Lung (tissue), 12 donors: ENCODE results near the gene COX11. TPM values are rescaled to one million over a fixed set of nuclear protein-coding genes. Genes with fewer than 3 reads are reported as not detected.

Experiments used
- ATAC-seq: fragments of 200-7000 bp; cut with Tn5 transposase; one replicate; pipeline ENCODE4 v1.9.1; 2020; ENCODE audit warnings: moderate number of reproducible peaks; ENCODE audit not compliant: insufficient read depth, low FRiP score
- DNase-seq, 3 donors: peaks; one replicate each; pipeline ENCODE4 v3.0.0-alpha.2; 2013 to 2017
- H3K27ac ChIP-seq, 2 donors: one replicate each; pipeline ENCODE4 v1.5.1; 2013; ENCODE audit warnings: mild to moderate bottlenecking in 2 of 2, moderate library complexity in 2 of 2, control low read depth in 1 of 2, inconsistent platforms in 1 of 2, low read depth in 1 of 2, low read length in 1 of 2
- H3K27me3 ChIP-seq, 3 donors: one replicate each; pipeline ENCODE4 v1.5.1; 2013; ENCODE audit warnings: low read length in 2 of 3; ENCODE audit not compliant: control insufficient read depth in 3 of 3, insufficient read depth in 3 of 3
- H3K36me3 ChIP-seq, 4 donors: one replicate each; pipeline ENCODE4 v1.5.1; 2013; ENCODE audit warnings: low read length in 4 of 4, mild to moderate bottlenecking in 1 of 4, moderate library complexity in 1 of 4; ENCODE audit not compliant: control insufficient read depth in 4 of 4, insufficient read depth in 4 of 4
- H3K4me1 ChIP-seq, 5 donors: one replicate each; pipeline ENCODE4 v1.5.1; 2013; ENCODE audit warnings: low read length in 5 of 5, mild to moderate bottlenecking in 2 of 5, moderate library complexity in 1 of 5; ENCODE audit not compliant: control insufficient read depth in 5 of 5, insufficient read depth in 5 of 5
- H3K4me3 ChIP-seq: one replicate; pipeline ENCODE4 v1.5.1; 2013; ENCODE audit warnings: mild to moderate bottlenecking, control low read depth, moderate library complexity
- H3K9ac ChIP-seq, 2 donors: one replicate each; pipeline ENCODE4 v1.5.1; 2013; ENCODE audit warnings: low read length in 2 of 2, control low read depth in 1 of 2; ENCODE audit not compliant: insufficient read depth in 1 of 2
- H3K9me3 ChIP-seq, 4 donors: one replicate each; pipeline ENCODE4 v1.5.1; 2013; ENCODE audit warnings: low read length in 3 of 4, mild to moderate bottlenecking in 1 of 4, moderate library complexity in 1 of 4; ENCODE audit not compliant: control insufficient read depth in 4 of 4, insufficient read depth in 3 of 4
- WGBS, 2 donors: extraction: QIAGEN DNeasy Blood & Tissue Kit; methylation state at CpG; one replicate each; pipeline ENCODE4 v1.1.7; 2013; 5-methylcytosine and 5-hydroxymethylcytosine counted together
- polyA plus RNA-seq, 2 donors: library from polyadenylated mRNA; stranded (reverse); fragments of 200-250 nt; gene quantifications; one replicate each; pipeline ENCODE4 v1.2.1, GENCODE V29; 2013
- total RNA-seq, 2 donors: library from RNA; depleted of rRNA in 1 of 2; stranded (reverse); fragments of >200 nt in 1 of 2; gene quantifications; one replicate each; pipeline ENCODE4 v1.2.1, GENCODE V29; 2014 to 2021
- TF ChIP-seq, protein P1 (sequence below): IDR thresholded peaks from 2 replicates; pipeline ENCODE4 v1.5.1; 2012; ENCODE audit warnings: mild to moderate bottlenecking; ENCODE audit errors: control extremely low read depth, extremely low read depth
- donor health status: control.
- donor health status: control.
- donor health status: Bipolar disorder and iron deficiency.
- donor health status: healthy.
- donor health status: DM: yes; HTN: yes; CAD: no.

COX11 gene
- total and polyA plus RNA-seq, 4 donors, result 21.8 to 44.6 (median 34.4) TPM

DNA sequence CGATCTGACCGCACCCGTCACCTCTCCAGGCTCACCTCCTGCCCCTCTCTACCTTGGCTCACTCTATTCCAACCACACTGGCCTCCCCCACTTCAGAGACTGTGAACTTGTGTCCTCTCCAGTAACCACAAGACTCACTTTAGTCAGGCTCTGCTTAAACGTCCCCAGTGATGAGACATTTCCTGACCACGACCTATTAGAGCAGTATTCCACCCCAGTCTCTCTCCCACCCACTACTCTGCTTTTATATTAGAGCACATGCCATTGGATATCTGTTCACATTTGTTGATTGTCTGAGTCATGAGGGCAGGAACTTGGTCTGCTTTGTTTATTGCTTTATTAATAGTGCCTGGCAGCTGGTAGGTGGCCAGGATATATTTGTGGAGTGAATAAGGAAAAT is 20.1 kb downstream of the COX11 start:
- TF ChIP-seq, protein P1, sequence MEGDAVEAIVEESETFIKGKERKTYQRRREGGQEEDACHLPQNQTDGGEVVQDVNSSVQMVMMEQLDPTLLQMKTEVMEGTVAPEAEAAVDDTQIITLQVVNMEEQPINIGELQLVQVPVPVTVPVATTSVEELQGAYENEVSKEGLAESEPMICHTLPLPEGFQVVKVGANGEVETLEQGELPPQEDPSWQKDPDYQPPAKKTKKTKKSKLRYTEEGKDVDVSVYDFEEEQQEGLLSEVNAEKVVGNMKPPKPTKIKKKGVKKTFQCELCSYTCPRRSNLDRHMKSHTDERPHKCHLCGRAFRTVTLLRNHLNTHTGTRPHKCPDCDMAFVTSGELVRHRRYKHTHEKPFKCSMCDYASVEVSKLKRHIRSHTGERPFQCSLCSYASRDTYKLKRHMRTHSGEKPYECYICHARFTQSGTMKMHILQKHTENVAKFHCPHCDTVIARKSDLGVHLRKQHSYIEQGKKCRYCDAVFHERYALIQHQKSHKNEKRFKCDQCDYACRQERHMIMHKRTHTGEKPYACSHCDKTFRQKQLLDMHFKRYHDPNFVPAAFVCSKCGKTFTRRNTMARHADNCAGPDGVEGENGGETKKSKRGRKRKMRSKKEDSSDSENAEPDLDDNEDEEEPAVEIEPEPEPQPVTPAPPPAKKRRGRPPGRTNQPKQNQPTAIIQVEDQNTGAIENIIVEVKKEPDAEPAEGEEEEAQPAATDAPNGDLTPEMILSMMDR, result no peak
- no peaks in the 10 kb centered on the region for H3K27me3 ChIP-seq
- WGBS, 2 donors, result 52 to 59% methylated on average over 5 of the region's 5 CpGs
- DNase-seq (no peak), ATAC-seq (no peak)
- H3K27ac ChIP-seq, result no peak overlapping the region
- no peaks in the 10 kb centered on the region for H3K9me3 ChIP-seq
- H3K4me3 ChIP-seq, result no peak overlapping the region
- peaks cover 0 to 2% (median 0%) of the 10 kb centered on the region in 5 donors for H3K4me1 ChIP-seq
- H3K9ac ChIP-seq, result no peak overlapping the region
- H3K36me3 ChIP-seq, result peaks cover 0 to 7% (median 2%) of the 10 kb centered on the region in 4 donors

DNA sequence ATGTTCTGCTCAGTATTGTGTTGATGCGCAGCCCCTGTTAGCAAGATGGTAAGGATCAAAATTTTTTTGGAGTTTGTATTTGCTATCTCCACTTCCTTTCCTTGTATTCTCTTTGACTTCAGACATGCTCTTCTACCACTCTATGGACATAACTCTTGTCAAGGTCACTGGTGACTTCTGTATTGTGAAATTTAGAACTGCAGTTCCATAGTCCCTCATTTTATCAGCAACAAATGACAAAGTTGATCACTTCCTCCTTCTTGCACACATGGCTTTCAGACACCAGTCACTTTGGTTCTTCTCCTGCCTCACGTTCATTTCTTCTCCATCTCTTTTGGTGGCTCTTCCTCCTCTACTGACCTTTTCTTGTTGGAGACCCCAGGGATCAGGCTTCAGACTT is 21.1 kb downstream of the COX11 start:
- Histone ChIP-seq H3K9ac (no peak overlapping the region), H3K27me3 (no peaks in the 10 kb centered on the region), H3K36me3 (peaks cover 0 to 6% (median 2%) of the 10 kb centered on the region in 4 donors), H3K4me3 (no peak overlapping the region), H3K27ac (no peak overlapping the region), H3K4me1 (peaks cover 0 to 2% (median 0%) of the 10 kb centered on the region in 5 donors), H3K9me3 (no peaks in the 10 kb centered on the region)
- ATAC-seq (no peak), DNase-seq (no peak)
- TF ChIP-seq, protein P1, result no peak
- 73 to 89% methylated on average over 2 of the region's 2 CpGs for WGBS, 2 donors

DNA sequence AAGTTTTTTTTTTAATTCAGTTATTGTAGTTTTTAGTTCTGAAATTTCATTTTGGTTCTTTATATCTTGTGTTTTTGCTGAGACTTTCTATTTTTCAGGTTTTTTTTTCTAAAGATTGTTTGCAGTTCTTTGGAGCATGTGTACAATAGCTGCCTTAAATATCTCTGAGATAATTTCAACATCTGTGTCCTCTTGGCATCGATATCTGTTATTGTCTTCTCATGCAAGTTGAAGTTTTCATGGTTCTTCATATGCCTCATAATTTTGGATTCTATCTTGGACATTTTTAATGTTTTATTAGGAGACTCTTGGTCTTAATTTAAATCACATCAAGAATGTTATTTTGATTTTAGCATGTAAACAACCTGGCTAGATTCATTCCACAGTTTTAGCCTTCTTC is 22.8 kb downstream of the COX11 start:
- Histone ChIP-seq H3K36me3 (no peaks in the 10 kb centered on the region), H3K4me1 (peaks cover 0 to 2% (median 0%) of the 10 kb centered on the region in 5 donors), H3K27me3 (no peaks in the 10 kb centered on the region), H3K9me3 (no peaks in the 10 kb centered on the region), H3K27ac (no peak overlapping the region), H3K4me3 (no peak overlapping the region), H3K9ac (no peak overlapping the region)
- TF ChIP-seq, protein P1, result no peak
- ATAC-seq (no peak), DNase-seq (no peak)
- WGBS, 2 donors, result 77 to 91% methylated on average over 1 of the region's 1 CpG

DNA sequence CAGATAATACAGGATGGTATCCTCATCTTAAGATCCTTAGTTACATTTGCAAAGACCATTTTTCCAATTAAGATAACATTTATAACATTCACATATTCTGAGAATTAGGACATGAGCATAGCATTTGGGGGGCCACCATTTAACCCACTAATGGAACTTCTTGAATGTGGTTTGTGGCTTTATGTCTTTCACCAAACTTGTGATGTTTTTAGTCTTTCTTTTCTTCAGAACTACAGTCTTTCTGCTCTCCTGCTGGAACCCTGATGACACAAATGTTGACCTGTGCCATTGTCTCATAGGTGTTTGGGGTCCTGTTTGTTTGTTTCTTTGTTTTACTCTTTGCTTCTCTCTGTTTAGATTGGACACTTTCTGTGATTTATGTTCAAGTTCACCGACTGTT is 23.2 kb downstream of the COX11 start:
- Histone ChIP-seq H3K4me3 (no peak overlapping the region), H3K4me1 (peaks cover 0 to 2% (median 0%) of the 10 kb centered on the region in 5 donors), H3K27me3 (no peaks in the 10 kb centered on the region), H3K9me3 (no peaks in the 10 kb centered on the region), H3K36me3 (no peaks in the 10 kb centered on the region), H3K27ac (no peak overlapping the region), H3K9ac (no peak overlapping the region)
- no peak for ATAC-seq
- no peak for DNase-seq
- TF ChIP-seq, protein P1, result no peak
- 17 to 38% methylated on average over 1 of the region's 1 CpG for WGBS, 2 donors
